HepG2 (cell line): ENCODE data around the gene NDUFB7. TPM values are rescaled to one million over a fixed set of nuclear protein-coding genes. Genes with fewer than 3 reads are reported as not detected.

Source experiments
- ATAC-seq: fragments of 200-7000 bp; cut with Tn5 transposase; 3 replicates; pipeline ENCODE4 v1.9.1; 2020; ENCODE audit warnings: mild to moderate bottlenecking, moderate library complexity
- BruUV-seq: library from RNA; stranded (reverse); fragments of 400-500 nt; replicated peaks from 2 replicates; lab custom pipeline; 2021; lab: Mats Ljungman, UMichigan
- CTCF ChIA-PET: fragments of 300-600 bp; formaldehyde crosslinking; extraction: SDS; loops from one replicate; lab custom pipeline; 2021; ENCODE audit warnings: low total read pairs, inconsistent platforms, low intra/inter-chr PET ratio; lab: Yijun Ruan, JAX
- POLR2A ChIA-PET: fragments of 350-600 bp; sonication (Branson Sonifier 250); formaldehyde crosslinking; loops from one replicate; lab custom pipeline; 2020; ENCODE audit warnings: antibody characterized with exemption, inconsistent platforms; lab: Yijun Ruan, JAX
- DNase-seq: peaks from one replicate; pipeline ENCODE4 v3.0.0-alpha.2; 2015; ENCODE audit warnings: low spot score
- FAIRE-seq: peaks from 3 replicates; lab custom pipeline; 2011; peaks lifted over from hg19 to GRCh38; lab: Jason Lieb, UNC
- H2AFZ ChIP-seq: one replicate; pipeline ENCODE4 v1.6.1; 2011; ENCODE audit warnings: low read length, inconsistent platforms
- H3K27ac ChIP-seq: fragments of 300-600 bp; 3 replicates; pipeline ENCODE4 v1.8.0; 2011; ENCODE audit warnings: mixed run types, mild to moderate bottlenecking, mixed read lengths, low read length, inconsistent platforms; ENCODE audit not compliant: insufficient read depth; ENCODE audit errors: extremely low read length
- H3K27me3 ChIP-seq, 2 experiments: fragments of 200-600 bp in 1 of 2; 2 replicates in 1 of 2; 3 replicates in 1 of 2; pipeline versions ENCODE4 v1.6.0 to v1.8.0; 2011; ENCODE audit warnings: low read length in 2 of 2, mild to moderate bottlenecking in 2 of 2, moderate library complexity in 2 of 2, inconsistent platforms in 1 of 2; ENCODE audit not compliant: insufficient read depth in 2 of 2, control insufficient read depth in 1 of 2
- H3K36me3 ChIP-seq, 2 experiments: fragments of 200-600 bp in 1 of 2; replicated peaks in 1 of 2; 2 replicates in 1 of 2; 3 replicates in 1 of 2; pipeline versions ENCODE4 v1.5.1 to v1.8.0; 2011; ENCODE audit warnings: low read length in 2 of 2, inconsistent platforms in 1 of 2; ENCODE audit not compliant: insufficient read depth in 2 of 2, control insufficient read depth in 1 of 2
- H3K4me1 ChIP-seq: 2 replicates; pipeline ENCODE4 v1.5.1; 2012; ENCODE audit warnings: low read length, inconsistent platforms; ENCODE audit not compliant: insufficient read depth
- H3K4me2 ChIP-seq: 2 replicates; pipeline ENCODE4 v1.6.0; 2011; ENCODE audit warnings: low read depth, low read length, inconsistent platforms
- H3K4me3 ChIP-seq, 3 experiments: fragments of 200-600 bp in 1 of 3; sonication (generic), shearing (Covaris generic) in 1 of 3; replicated peaks in 1 of 3; 2 replicates each; pipeline ENCODE4 v1.5.1; 2011 to 2016; ENCODE audit warnings: low read length in 3 of 3, inconsistent platforms in 2 of 3, low read depth in 2 of 3, mild to moderate bottlenecking in 2 of 3, control low read depth in 1 of 3, mixed read lengths in 1 of 3; ENCODE audit not compliant: insufficient read depth in 1 of 3
- H3K79me2 ChIP-seq: one replicate; pipeline ENCODE4 v1.6.1; 2011; ENCODE audit warnings: low read length, inconsistent platforms; ENCODE audit not compliant: insufficient read depth
- H3K9ac ChIP-seq: 2 replicates; pipeline ENCODE4 v1.6.0; 2011; ENCODE audit warnings: mild to moderate bottlenecking, low read depth, low read length, inconsistent platforms; ENCODE audit not compliant: insufficient read depth
- H3K9me3 ChIP-seq: 2 replicates; pipeline ENCODE4 v1.5.1; 2012; ENCODE audit warnings: mild to moderate bottlenecking, low read length
- H4K20me1 ChIP-seq: 2 replicates; pipeline ENCODE4 v1.6.0; 2011; ENCODE audit warnings: inconsistent platforms, mild to moderate bottlenecking, low read length, moderate library complexity; ENCODE audit not compliant: insufficient read depth
- MTF1 ChIP-seq: sonication (generic); formaldehyde crosslinking; IDR thresholded peaks from 2 replicates; pipeline ENCODE4 v1.5.0; 2020; ENCODE audit warnings: missing genetic modification reagents
- YEATS2 ChIP-seq: sonication (generic); formaldehyde crosslinking; IDR thresholded peaks from 2 replicates; pipeline ENCODE4 v1.4.0; 2020; ENCODE audit warnings: missing genetic modification reagents, borderline replicate concordance
- ZFP36L2 ChIP-seq: sonication (generic); formaldehyde crosslinking; IDR thresholded peaks from 2 replicates; pipeline ENCODE4 v1.4.0; 2020; ENCODE audit warnings: missing genetic modification reagents
- ZNF3 ChIP-seq: IDR thresholded peaks from 2 replicates; pipeline ENCODE4 v1.7.0; 2017; ENCODE audit warnings: inconsistent platforms
- ZNF749 ChIP-seq: sonication (generic); formaldehyde crosslinking; IDR thresholded peaks from 2 replicates; pipeline ENCODE4 v1.8.0; 2022; ENCODE audit warnings: mild to moderate bottlenecking, missing genetic modification reagents, moderate library complexity, borderline replicate concordance
- WGBS: methylation state at CpG from one replicate; pipeline ENCODE4 v1.1.6; 2017; ENCODE audit warnings: low lambda C conversion rate; 5-methylcytosine and 5-hydroxymethylcytosine counted together
- in situ Hi-C: cut with HindIII; loops from 2 replicates; pipeline ENCODE4 v1.10.0; 2017; ENCODE audit warnings: low pct_unique_long_range_greater_than_20kb; ENCODE audit not compliant: extremely low pct_ligation_motif_present
- intact Hi-C: fragments of 100-400 bp; cut with micrococcal nuclease; formaldehyde crosslinking; loops from one replicate; pipeline ENCODE4 v1.10.0; 2022; ENCODE audit not compliant: unreplicated experiment
- polyA plus RNA-seq, 8 experiments: library from polyadenylated mRNA; depleted of rRNA in 3 of 8; stranded (reverse) in 7 of 8; unstranded in 1 of 8; fragments of >200 nt; fragmentation: Illumina TruSeq in 4 of 8; extraction: Trizol in 4 of 8; gene quantifications; 2 replicates each; pipeline versions ENCODE4 v1.2.1 to v1.2.3, GENCODE V29; 2011 to 2016; ENCODE audit warnings: low read depth in 4 of 8, missing spikeins in 1 of 8, mixed read lengths in 1 of 8; ENCODE audit not compliant: insufficient read depth in 1 of 8
- total RNA-seq, 5 experiments: library from RNA; depleted of rRNA; stranded (reverse); fragments of >200 nt; fragmentation: Illumina TruSeq; extraction: Trizol; gene quantifications; 2 replicates each; pipeline ENCODE4 v1.2.3, GENCODE V29; 2016; ENCODE audit warnings: low read depth in 1 of 5
- TF ChIP-seq, protein P1 (sequence below): sonication (generic); formaldehyde crosslinking; IDR thresholded peaks from 2 replicates; pipeline ENCODE4 v1.4.0; 2020; ENCODE audit warnings: missing genetic modification reagents
- TF ChIP-seq, protein P2 (sequence below): IDR thresholded peaks from 2 replicates; pipeline ENCODE4 v1.6.1; 2016; ENCODE audit warnings: low read depth
- TF ChIP-seq, protein P3 (sequence below): sonication (generic); formaldehyde crosslinking; IDR thresholded peaks from 2 replicates; pipeline ENCODE4 v1.5.0; 2020; ENCODE audit warnings: mild to moderate bottlenecking, missing genetic modification reagents

Gene NDUFB7
- total and polyA plus RNA-seq, 2 of the 13 experiments (the other 11 are each of a cell fraction or from before 2014, with no cell fraction given) = 156 to 198 TPM

DNA sequence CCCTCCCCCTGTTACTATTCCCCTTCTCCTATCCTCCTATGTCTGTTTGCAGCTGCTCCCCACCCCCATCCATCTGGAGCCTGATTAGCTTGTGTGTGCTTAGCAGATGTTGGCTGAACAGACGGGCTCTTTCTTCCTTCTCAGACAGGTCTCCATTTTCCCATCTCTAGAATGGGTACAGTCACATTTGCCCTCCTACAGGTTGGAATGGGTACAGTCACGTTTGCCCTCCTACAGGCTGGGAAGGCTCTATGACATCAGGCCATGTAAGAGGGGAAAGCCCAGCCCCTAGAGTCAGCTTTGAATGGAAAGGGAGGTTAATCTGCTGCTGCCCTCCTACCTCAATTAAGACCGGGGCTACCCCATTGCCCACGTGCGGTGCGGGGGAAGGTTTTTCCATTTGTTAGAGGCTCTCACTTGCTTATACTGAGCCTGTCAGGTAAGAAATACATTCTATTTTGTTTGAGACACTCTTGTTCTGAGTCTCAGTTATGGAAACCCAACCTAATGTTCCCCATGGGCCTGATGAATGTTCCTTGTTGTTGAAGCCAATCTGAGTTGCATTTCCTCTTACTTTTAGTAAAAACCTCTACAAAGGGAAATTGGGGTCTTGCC, 8.9 kb upstream of the NDUFB7 start (continued):
- TF ChIP-seq, protein P1, sequence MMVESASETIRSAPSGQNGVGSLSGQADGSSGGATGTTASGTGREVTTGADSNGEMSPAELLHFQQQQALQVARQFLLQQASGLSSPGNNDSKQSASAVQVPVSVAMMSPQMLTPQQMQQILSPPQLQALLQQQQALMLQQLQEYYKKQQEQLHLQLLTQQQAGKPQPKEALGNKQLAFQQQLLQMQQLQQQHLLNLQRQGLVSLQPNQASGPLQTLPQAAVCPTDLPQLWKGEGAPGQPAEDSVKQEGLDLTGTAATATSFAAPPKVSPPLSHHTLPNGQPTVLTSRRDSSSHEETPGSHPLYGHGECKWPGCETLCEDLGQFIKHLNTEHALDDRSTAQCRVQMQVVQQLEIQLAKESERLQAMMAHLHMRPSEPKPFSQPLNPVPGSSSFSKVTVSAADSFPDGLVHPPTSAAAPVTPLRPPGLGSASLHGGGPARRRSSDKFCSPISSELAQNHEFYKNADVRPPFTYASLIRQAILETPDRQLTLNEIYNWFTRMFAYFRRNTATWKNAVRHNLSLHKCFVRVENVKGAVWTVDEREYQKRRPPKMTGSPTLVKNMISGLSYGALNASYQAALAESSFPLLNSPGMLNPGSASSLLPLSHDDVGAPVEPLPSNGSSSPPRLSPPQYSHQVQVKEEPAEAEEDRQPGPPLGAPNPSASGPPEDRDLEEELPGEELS (CRISPR knock-in tag) = no peak
- TF ChIP-seq, all 625 proteins: peak for 3

DNA sequence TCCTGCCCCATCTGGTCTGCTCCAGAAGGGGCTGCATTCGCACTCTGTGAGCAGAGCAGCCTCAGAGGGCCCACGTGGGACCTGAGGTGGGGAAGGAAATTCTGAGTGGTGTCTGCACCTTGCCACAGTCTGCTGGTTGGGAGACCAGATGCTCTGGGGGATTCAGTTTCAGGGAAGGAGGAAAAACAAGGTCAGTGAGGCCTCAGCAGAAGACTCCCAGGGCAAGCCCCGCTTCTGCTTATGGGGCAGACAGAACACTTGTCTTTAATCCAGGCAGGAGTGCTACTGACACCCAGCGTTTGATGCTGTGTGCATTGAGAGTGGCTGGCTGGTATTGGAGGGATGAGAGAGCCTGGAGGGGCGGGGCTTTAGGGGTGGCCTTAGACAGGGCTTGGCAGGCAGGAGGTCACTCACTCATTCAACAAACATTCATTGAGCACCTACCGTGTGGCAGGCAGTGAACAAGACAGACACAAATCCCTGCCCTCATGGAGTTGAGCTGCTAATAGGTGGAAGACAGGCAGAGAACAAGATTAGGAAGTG, 6.1 kb upstream of the NDUFB7 start:
- ChIA-PET POLR2A (no interaction called here), CTCF (no interaction called here)
- H2AFZ ChIP-seq = no peak overlapping the region
- TF ChIP-seq, protein P2, sequence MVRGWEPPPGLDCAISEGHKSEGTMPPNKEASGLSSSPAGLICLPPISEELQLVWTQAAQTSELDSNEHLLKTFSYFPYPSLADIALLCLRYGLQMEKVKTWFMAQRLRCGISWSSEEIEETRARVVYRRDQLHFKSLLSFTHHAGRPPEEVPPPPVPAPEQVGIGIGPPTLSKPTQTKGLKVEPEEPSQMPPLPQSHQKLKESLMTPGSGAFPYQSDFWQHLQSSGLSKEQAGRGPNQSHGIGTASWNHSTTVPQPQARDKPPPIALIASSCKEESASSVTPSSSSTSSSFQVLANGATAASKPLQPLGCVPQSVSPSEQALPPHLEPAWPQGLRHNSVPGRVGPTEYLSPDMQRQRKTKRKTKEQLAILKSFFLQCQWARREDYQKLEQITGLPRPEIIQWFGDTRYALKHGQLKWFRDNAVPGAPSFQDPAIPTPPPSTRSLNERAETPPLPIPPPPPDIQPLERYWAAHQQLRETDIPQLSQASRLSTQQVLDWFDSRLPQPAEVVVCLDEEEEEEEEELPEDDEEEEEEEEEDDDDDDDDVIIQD (CRISPR knock-in tag) = no peak
- TF ChIP-seq ZNF749 (no peak), MTF1 (CRISPR knock-in tag) (no peak), ZFP36L2 (no peak), ZNF3 (peak; percentile 95), YEATS2 (CRISPR knock-in tag) (no peak)
- TF ChIP-seq, protein P3, sequence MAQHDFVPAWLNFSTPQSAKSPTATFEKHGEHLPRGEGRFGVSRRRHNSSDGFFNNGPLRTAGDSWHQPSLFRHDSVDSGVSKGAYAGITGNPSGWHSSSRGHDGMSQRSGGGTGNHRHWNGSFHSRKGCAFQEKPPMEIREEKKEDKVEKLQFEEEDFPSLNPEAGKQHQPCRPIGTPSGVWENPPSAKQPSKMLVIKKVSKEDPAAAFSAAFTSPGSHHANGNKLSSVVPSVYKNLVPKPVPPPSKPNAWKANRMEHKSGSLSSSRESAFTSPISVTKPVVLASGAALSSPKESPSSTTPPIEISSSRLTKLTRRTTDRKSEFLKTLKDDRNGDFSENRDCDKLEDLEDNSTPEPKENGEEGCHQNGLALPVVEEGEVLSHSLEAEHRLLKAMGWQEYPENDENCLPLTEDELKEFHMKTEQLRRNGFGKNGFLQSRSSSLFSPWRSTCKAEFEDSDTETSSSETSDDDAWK (CRISPR knock-in tag) = no peak
- no peak overlapping the region for H3K9ac ChIP-seq
- in situ Hi-C loops (no loop called here), intact Hi-C loops (no loop called here)
- H3K27me3 ChIP-seq = no peaks in the 10 kb centered on the region
- BruUV-seq = no TSS peak
- H3K79me2 ChIP-seq = no peaks in the 10 kb centered on the region
- H4K20me1 ChIP-seq = no peaks in the 10 kb centered on the region
- no peak overlapping the region for H3K27ac ChIP-seq
- no peaks in the 10 kb centered on the region for H3K36me3 ChIP-seq
- ATAC-seq = peak; percentile 16; the same call in 1 of the 3 replicates
- no peak for DNase-seq
- H3K4me1 ChIP-seq = peaks cover 16% of the 10 kb centered on the region
- H3K9me3 ChIP-seq = no peaks in the 10 kb centered on the region
- WGBS = 18% methylated on average over 5 of the region's 6 CpGs
- FAIRE-seq = no peak
- no peak overlapping the region for H3K4me3 ChIP-seq
- no peak overlapping the region for H3K4me2 ChIP-seq
